SK-N-SH (cell line): ENCODE data around the gene PYGO1. TPM values are rescaled to one million over a fixed set of nuclear protein-coding genes. Genes with fewer than 3 reads are reported as not detected.

Experiments used
- CTCF ChIA-PET: fragments of 300-600, 350-600 bp; formaldehyde crosslinking; extraction: SDS; loops from one replicate; lab custom pipeline; 2021; lab: Yijun Ruan, JAX
- POLR2A ChIA-PET: fragments of 350-600 bp; sonication (Branson Sonifier 250); formaldehyde crosslinking; extraction: SDS; loops from one replicate; lab custom pipeline; 2020; ENCODE audit warnings: antibody characterized with exemption, inconsistent platforms; lab: Yijun Ruan, JAX
- DNase-seq: peaks from one replicate; pipeline ENCODE4 v3.0.0; 2012
- H2AFZ ChIP-seq: fragments of 200-600 bp; sonication (generic); 2 replicates; pipeline ENCODE4 v1.8.1; 2016; ENCODE audit warnings: antibody characterized with exemption, mild to moderate bottlenecking, low read depth
- H3F3A ChIP-seq: fragments of 200-600 bp; sonication (generic); replicated peaks from 2 replicates; pipeline ENCODE3; 2016; ENCODE audit warnings: antibody characterized with exemption, mild to moderate bottlenecking; ENCODE audit not compliant: insufficient read depth
- H3K27ac ChIP-seq, 2 experiments: fragments of 200-500 bp in 1 of 2; fragments of 200-600 bp in 1 of 2; sonication (Bioruptor generic) in 1 of 2; sonication (generic), shearing (Covaris generic) in 1 of 2; 2 replicates each; pipeline versions ENCODE4 v1.5.1 to v1.6.1; 2014 to 2016; ENCODE audit warnings: low read depth in 2 of 2, inconsistent platforms in 1 of 2, low read length in 1 of 2, mild to moderate bottlenecking in 1 of 2, mixed read lengths in 1 of 2
- H3K27me3 ChIP-seq: fragments of 200-600 bp; sonication (generic), shearing (Covaris generic); 2 replicates; pipeline ENCODE4 v1.6.1; 2016; ENCODE audit warnings: mixed run types; ENCODE audit not compliant: insufficient read depth
- H3K36me3 ChIP-seq, 2 experiments: fragments of 200-500 bp in 1 of 2; fragments of 200-600 bp in 1 of 2; sonication (Bioruptor generic) in 1 of 2; sonication (generic) in 1 of 2; replicated peaks in 1 of 2; 2 replicates each; pipeline versions ENCODE3 to v1.5.1; 2014 to 2016; ENCODE audit warnings: low read length in 1 of 2, mild to moderate bottlenecking in 1 of 2; ENCODE audit not compliant: insufficient read depth in 2 of 2, control insufficient read depth in 1 of 2
- H3K4me1 ChIP-seq, 2 experiments: fragments of 200-500 bp in 1 of 2; fragments of 200-600 bp in 1 of 2; sonication (Bioruptor generic) in 1 of 2; sonication (generic), shearing (Covaris generic) in 1 of 2; 2 replicates each; pipeline versions ENCODE4 v1.5.1 to v1.6.1; 2014 to 2016; ENCODE audit warnings: low read depth in 1 of 2, low read length in 1 of 2, mixed run types in 1 of 2; ENCODE audit not compliant: insufficient read depth in 2 of 2, control insufficient read depth in 1 of 2
- H3K4me2 ChIP-seq: fragments of 200-600 bp; sonication (generic), shearing (Covaris generic); 2 replicates; pipeline ENCODE4 v1.6.1; 2017; ENCODE audit warnings: mixed run types
- H3K4me3 ChIP-seq, 2 experiments: fragments of 200-500 bp in 1 of 2; fragments of 200-600 bp in 1 of 2; sonication (Bioruptor generic) in 1 of 2; sonication (generic), shearing (Covaris generic) in 1 of 2; 2 replicates each; pipeline versions ENCODE4 v1.5.1 to v1.8.1; 2014 to 2016; ENCODE audit warnings: low read depth in 2 of 2, inconsistent platforms in 1 of 2, low read length in 1 of 2, mild to moderate bottlenecking in 1 of 2, mixed read lengths in 1 of 2, moderate library complexity in 1 of 2
- H3K79me2 ChIP-seq: fragments of 200-600 bp; sonication (generic); 2 replicates; pipeline ENCODE4 v1.8.1; 2017; ENCODE audit warnings: mild to moderate bottlenecking; ENCODE audit not compliant: insufficient read depth
- H3K9ac ChIP-seq: fragments of 200-600 bp; sonication (generic); 2 replicates; pipeline ENCODE4 v1.6.1; 2017; ENCODE audit warnings: mixed run types
- H3K9me2 ChIP-seq: fragments of 200-600 bp; sonication (generic); 2 replicates; pipeline ENCODE4 v1.6.1; 2017; ENCODE audit warnings: mixed run types
- H3K9me3 ChIP-seq: fragments of 200-600 bp; sonication (generic); 2 replicates; pipeline ENCODE4 v1.6.1; 2017; ENCODE audit warnings: mixed run types, mild to moderate bottlenecking, moderate library complexity
- H4K20me1 ChIP-seq: fragments of 200-600 bp; sonication (generic); 2 replicates; pipeline ENCODE4 v1.6.1; 2017; ENCODE audit warnings: mild to moderate bottlenecking, mixed run types; ENCODE audit not compliant: insufficient read depth
- CTCF ChIP-seq: fragments of 200-600 bp; sonication (generic); IDR thresholded peaks from 2 replicates; pipeline ENCODE4 v1.6.1; 2017; ENCODE audit warnings: antibody characterized with exemption, mild to moderate bottlenecking, moderate library complexity
- ELF1 ChIP-seq: IDR thresholded peaks from 2 replicates; pipeline ENCODE4 v1.4.0; 2012
- EZH2phosphoT487 ChIP-seq: fragments of 200-600 bp; sonication (generic); IDR thresholded peaks from 2 replicates; pipeline ENCODE4 v1.6.1; 2017; ENCODE audit warnings: low read depth, mixed run types, mild to moderate bottlenecking, antibody characterized with exemption, moderate library complexity, borderline replicate concordance
- GABPA ChIP-seq: IDR thresholded peaks from 2 replicates; pipeline ENCODE4 v1.4.0; 2012; ENCODE audit warnings: low read depth, mild to moderate bottlenecking
- JUND ChIP-seq: IDR thresholded peaks from 2 replicates; pipeline ENCODE4 v1.4.0; 2012
- MEF2A ChIP-seq: IDR thresholded peaks from 2 replicates; pipeline ENCODE4 v1.4.0; 2012; ENCODE audit warnings: low read depth, borderline replicate concordance
- NFIC ChIP-seq: IDR thresholded peaks from 2 replicates; pipeline ENCODE4 v1.4.0; 2012; ENCODE audit warnings: borderline replicate concordance
- NRF1 ChIP-seq: IDR thresholded peaks from 2 replicates; pipeline ENCODE4 v1.6.1; 2012; ENCODE audit warnings: low read depth, mild to moderate bottlenecking, low read length
- POLR2AphosphoS5 ChIP-seq: IDR thresholded peaks from 2 replicates; pipeline ENCODE4 v1.6.1; 2012; ENCODE audit warnings: low read depth, low read length
- REST ChIP-seq: IDR thresholded peaks from 2 replicates; pipeline ENCODE4 v1.6.1; 2012; ENCODE audit warnings: mild to moderate bottlenecking, low read depth, low read length, moderate library complexity
- SIN3A ChIP-seq: IDR thresholded peaks from 2 replicates; pipeline ENCODE4 v1.6.1; 2012; ENCODE audit warnings: low read depth, mild to moderate bottlenecking, low read length, moderate library complexity, borderline replicate concordance
- TEAD4 ChIP-seq: IDR thresholded peaks from 2 replicates; pipeline ENCODE4 v1.4.0; 2012; ENCODE audit warnings: mild to moderate bottlenecking, borderline replicate concordance; ENCODE audit not compliant: insufficient read depth
- WGBS: methylation state at CpG from one replicate; pipeline ENCODE4 v1.1.6; 2017; ENCODE audit warnings: low lambda C conversion rate; 5-methylcytosine and 5-hydroxymethylcytosine counted together
- polyA plus RNA-seq, 3 experiments: library from polyadenylated mRNA; depleted of rRNA; stranded (reverse); fragments of >200 nt; gene quantifications; 2 replicates each; pipeline ENCODE4 v1.2.3, GENCODE V29; 2012
- TF ChIP-seq, protein P1 (sequence below): fragments of 150-350 bp; IDR thresholded peaks from 2 replicates; pipeline ENCODE4 v1.6.1; 2016; ENCODE audit warnings: mild to moderate bottlenecking, low read depth, low read length
- TF ChIP-seq, protein P2 (sequence below): fragments of 150-350 bp; IDR thresholded peaks from 2 replicates; pipeline ENCODE4 v1.6.1; 2017; ENCODE audit warnings: antibody characterized with exemption, low read length, low read depth, borderline replicate concordance

Gene PYGO1
- polyA plus RNA-seq, 1 of the 3 experiments (the other 2 are of a cell fraction): 2.3 TPM

GRCh38 chr15:55633731-55634130, 45.6 kb upstream of the PYGO1 start:
- no peaks in the 10 kb centered on the region for H4K20me1 ChIP-seq
- H3K4me2 ChIP-seq: no peak overlapping the region
- no peaks in the 10 kb centered on the region for H3K9me3 ChIP-seq
- H3K36me3 ChIP-seq: peaks cover 28 to 33% of the 10 kb centered on the region in 2 experiments
- H3K9me2 ChIP-seq: no peaks in the 10 kb centered on the region
- no peak for TF ChIP-seq REST
- TF ChIP-seq GABPA: no peak
- no peak for TF ChIP-seq POLR2AphosphoS5
- TF ChIP-seq JUND: no peak
- TF ChIP-seq, protein P1, sequence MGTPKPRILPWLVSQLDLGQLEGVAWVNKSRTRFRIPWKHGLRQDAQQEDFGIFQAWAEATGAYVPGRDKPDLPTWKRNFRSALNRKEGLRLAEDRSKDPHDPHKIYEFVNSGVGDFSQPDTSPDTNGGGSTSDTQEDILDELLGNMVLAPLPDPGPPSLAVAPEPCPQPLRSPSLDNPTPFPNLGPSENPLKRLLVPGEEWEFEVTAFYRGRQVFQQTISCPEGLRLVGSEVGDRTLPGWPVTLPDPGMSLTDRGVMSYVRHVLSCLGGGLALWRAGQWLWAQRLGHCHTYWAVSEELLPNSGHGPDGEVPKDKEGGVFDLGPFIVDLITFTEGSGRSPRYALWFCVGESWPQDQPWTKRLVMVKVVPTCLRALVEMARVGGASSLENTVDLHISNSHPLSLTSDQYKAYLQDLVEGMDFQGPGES: no peak
- TF ChIP-seq TEAD4: no peak
- no peak for TF ChIP-seq EZH2phosphoT487
- TF ChIP-seq, all 33 proteins: peak for 0
- Histone ChIP-seq H3F3A (peaks cover 14% of the 10 kb centered on the region), H3K4me1 (no peaks in the 10 kb centered on the region), H3K27ac (no peak overlapping the region), H3K4me3 (no peak overlapping the region), H2AFZ (no peak overlapping the region), H3K9ac (no peak overlapping the region), H3K79me2 (no peaks in the 10 kb centered on the region), H3K27me3 (no peaks in the 10 kb centered on the region)
- POLR2A ChIA-PET: no interaction called here
- CTCF ChIA-PET: interaction anchor here (0.9 to 1.5 kb wide), 3 partner anchors 17 to 212 kb away, joined by 3 to 4 read pairs (median 3); no protein-coding TSS in a partner anchor
- DNase-seq: no peak
- 76% methylated on average over 1 of the region's 1 CpG for WGBS

DNA sequence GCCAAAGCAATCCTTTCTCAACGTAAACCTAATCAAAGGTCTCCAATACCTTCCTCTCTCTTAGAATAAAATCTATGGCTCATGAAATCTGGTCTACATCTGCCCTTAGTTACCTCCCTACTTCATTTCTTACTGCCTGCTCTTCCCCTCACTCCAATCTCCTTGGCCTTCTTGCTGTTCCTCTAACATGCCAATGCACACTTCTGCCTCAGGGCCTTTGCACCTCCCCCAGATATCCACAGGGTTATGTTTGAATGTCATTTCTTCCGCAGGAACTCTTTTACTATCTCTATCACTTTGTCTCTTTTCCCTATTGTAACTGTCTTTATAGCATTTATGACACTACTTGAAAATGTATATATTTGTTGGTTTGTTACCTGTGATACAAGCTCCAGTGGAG, 44.3 kb upstream of the PYGO1 start:
- Histone ChIP-seq H3F3A (peaks cover 16% of the 10 kb centered on the region), H3K9me2 (no peaks in the 10 kb centered on the region), H3K9me3 (no peaks in the 10 kb centered on the region), H4K20me1 (no peaks in the 10 kb centered on the region), H3K9ac (no peak overlapping the region), H3K27ac (no peak overlapping the region), H3K4me2 (no peak overlapping the region), H3K27me3 (no peaks in the 10 kb centered on the region), H3K36me3 (peaks cover 16 to 25% of the 10 kb centered on the region in 2 experiments), H3K4me3 (no peak overlapping the region), H2AFZ (no peak overlapping the region), H3K79me2 (no peaks in the 10 kb centered on the region), H3K4me1 (0 out of 4 replicates have a peak, but pooled peaks cover 0 to 6% of the 10 kb centered on the region in 2 experiments)
- DNase-seq: no peak
- ChIA-PET POLR2A (no interaction called here), CTCF (interaction anchor here (1.1 kb wide), 1 partner anchor 9 kb away, joined by 3 read pairs; no protein-coding TSS in a partner anchor)
- 86% methylated on average over 2 of the region's 2 CpGs for WGBS
- TF ChIP-seq NRF1 (no peak), SIN3A (no peak), MEF2A (no peak), CTCF (no peak), NFIC (no peak), ELF1 (no peak)
- TF ChIP-seq, protein P2, sequence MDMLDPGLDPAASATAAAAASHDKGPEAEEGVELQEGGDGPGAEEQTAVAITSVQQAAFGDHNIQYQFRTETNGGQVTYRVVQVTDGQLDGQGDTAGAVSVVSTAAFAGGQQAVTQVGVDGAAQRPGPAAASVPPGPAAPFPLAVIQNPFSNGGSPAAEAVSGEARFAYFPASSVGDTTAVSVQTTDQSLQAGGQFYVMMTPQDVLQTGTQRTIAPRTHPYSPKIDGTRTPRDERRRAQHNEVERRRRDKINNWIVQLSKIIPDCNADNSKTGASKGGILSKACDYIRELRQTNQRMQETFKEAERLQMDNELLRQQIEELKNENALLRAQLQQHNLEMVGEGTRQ: no peak
